GM12874 (cell line): Measurements from ENCODE around the gene HDAC9.

Experiments
- TF ChIP-seq, protein P1 (sequence below): IDR thresholded peaks from 2 replicates; pipeline ENCODE4 v1.5.1; 2011; ENCODE audit warnings: low read depth, mild to moderate bottlenecking, control low read depth, low read length, moderate library complexity; ENCODE audit not compliant: insufficient read depth

The HDAC9 gene

DNA sequence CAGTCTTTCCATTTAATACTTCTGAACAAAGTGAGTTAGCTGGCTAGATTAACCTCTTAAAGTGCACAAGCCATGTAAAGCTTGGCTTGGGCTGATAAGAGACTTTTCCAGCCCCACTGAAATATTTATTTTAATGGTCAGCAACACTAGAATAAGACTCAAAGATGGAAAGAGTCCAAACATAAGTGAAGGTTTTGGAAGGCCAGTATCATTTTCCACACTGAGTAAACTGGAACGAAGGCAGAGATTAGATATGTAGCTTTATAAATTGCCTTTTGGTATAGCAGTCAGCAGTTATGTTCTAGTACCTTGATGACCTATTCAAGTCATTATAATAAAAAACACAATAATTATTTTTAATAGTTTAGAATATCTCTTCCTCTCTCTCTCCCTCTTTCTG lies 102.2 kb downstream of the HDAC9 start:
- TF ChIP-seq, protein P1, sequence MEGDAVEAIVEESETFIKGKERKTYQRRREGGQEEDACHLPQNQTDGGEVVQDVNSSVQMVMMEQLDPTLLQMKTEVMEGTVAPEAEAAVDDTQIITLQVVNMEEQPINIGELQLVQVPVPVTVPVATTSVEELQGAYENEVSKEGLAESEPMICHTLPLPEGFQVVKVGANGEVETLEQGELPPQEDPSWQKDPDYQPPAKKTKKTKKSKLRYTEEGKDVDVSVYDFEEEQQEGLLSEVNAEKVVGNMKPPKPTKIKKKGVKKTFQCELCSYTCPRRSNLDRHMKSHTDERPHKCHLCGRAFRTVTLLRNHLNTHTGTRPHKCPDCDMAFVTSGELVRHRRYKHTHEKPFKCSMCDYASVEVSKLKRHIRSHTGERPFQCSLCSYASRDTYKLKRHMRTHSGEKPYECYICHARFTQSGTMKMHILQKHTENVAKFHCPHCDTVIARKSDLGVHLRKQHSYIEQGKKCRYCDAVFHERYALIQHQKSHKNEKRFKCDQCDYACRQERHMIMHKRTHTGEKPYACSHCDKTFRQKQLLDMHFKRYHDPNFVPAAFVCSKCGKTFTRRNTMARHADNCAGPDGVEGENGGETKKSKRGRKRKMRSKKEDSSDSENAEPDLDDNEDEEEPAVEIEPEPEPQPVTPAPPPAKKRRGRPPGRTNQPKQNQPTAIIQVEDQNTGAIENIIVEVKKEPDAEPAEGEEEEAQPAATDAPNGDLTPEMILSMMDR = no peak

DNA sequence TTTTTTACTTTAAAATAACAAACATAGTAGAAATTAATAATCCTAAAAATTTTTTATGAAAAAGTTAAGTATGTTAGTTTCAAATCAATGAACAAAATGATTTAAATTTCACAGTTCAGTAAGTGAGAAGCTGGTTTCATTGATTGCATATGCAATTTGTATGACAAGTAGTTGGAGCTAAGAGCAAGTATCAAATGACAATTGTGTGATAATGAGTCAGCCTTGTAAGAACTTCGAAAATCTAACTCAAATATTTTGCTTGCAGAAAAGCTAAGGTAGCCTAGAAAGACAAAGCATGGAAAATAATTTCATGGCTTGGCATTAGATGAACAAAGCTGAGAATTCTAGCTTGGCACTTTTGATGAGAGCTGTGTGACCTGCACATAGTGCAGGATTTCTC lies 111.5 kb downstream of the HDAC9 start:
- TF ChIP-seq, protein P1 = no peak

DNA sequence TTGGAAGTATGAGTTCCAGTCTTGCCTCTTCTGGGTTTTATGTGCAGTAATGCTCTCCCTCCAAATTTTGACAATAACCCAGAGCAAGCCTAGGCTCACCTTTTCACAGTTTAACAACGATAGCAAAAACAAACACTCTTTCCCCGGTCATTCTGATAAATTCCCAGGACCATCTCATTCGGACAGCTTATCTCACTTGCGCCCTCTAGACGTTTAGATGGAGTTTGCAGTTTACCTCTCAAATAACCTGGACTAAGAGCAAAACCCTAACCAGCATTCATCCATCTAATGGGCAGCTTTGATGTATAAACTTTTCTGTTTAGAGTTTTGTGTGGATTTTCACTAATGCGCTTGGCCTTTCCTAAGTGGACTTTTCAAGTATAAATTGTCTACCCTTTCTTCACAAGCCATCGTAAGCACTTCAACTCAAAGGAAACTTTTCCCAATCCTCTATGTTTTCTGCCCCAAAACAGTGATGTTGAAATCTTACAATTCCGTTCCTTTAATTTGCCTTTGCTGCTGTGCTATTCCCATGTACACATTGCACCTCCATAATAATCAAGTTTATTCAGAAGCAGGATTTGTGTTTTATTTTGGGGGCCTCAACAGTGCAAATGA lies 114.9 kb downstream of the HDAC9 start:
- TF ChIP-seq, protein P1 = peak; percentile 60

DNA sequence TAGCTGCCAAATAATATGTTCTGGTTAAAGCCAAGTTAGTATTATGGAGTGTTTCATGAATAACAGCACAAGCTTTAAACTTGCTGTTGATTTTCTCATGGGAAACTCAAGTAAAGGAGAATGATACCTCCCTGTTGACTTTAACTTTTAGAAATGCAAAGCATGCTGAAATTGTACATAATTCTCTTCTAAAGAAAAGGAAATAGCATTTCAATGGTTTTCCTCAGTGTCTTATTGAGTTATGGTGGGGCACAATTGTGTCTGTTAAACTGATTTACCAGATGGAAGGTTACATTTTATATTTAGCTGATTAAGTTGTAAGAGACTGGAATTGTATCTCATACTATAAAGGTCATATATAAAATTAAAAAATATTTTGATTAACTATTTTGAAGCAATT lies 119.3 kb downstream of the HDAC9 start:
- TF ChIP-seq, protein P1 = no peak

GRCh38 chr7:18619311-18619710 lies 123.8 kb downstream of the HDAC9 start:
- TF ChIP-seq, protein P1 = no peak

DNA sequence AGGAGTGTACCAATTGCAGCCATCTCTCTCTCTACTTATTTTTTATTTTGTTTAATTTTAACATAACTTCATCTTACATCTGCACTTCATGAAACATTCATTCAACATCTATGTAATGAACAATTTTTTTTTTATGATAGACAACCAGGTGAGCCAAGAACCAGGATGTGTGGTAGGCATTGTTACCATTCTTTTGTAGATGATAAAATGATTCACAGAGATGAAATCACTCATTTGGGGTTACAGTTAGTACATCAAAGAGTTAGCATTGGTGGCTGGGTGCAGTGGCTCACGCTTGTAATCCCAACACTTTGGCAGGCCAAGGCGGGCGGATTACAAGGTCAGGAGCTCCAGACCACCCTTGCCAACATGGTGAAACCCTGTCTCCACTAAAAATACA lies 127.8 kb downstream of the HDAC9 start:
- TF ChIP-seq, protein P1 = no peak

DNA sequence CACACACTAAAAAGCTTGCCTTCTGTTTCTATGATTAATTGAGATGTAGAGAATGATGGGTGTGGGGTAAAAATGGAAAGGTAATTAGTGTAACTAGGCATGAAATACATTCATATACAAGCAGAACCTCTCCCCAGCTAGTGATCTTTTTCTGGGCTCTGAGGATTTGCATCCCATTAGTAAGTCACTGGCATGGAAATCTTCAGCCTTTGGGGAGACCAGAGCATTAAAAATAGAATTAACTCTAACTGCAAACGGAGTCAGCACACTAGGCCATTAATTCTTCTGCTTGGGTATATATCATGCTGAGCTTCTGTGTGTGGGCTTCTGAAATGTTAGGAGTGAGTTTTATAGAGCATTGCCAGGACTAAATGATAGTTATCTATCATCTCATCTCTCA lies 128.9 kb downstream of the HDAC9 start:
- TF ChIP-seq, protein P1 = no peak
